Ishikawa (cell line): ENCODE results near the gene DCHS2.

Experiments
- CEBPB ChIP-seq: IDR thresholded peaks from 2 replicates; pipeline ENCODE4 v1.6.1; 2012
- EGR1 ChIP-seq: IDR thresholded peaks from 2 replicates; pipeline ENCODE4 v1.6.1; 2012
- EP300 ChIP-seq: IDR thresholded peaks from 2 replicates; pipeline ENCODE4 v1.6.1; 2012; ENCODE audit warnings: borderline replicate concordance
- FOXM1 ChIP-seq: IDR thresholded peaks from 2 replicates; pipeline ENCODE4 v1.6.1; 2012; ENCODE audit warnings: low read depth, borderline replicate concordance
- MAX ChIP-seq: IDR thresholded peaks from 2 replicates; pipeline ENCODE4 v1.6.1; 2012
- NFIC ChIP-seq: IDR thresholded peaks from 2 replicates; pipeline ENCODE4 v1.6.1; 2012
- RAD21 ChIP-seq: IDR thresholded peaks from 2 replicates; pipeline ENCODE4 v1.6.1; 2012; ENCODE audit warnings: low read depth
- REST ChIP-seq: IDR thresholded peaks from 2 replicates; pipeline ENCODE4 v1.6.1; 2012; ENCODE audit warnings: low read depth, mild to moderate bottlenecking
- TAF1 ChIP-seq: IDR thresholded peaks from 2 replicates; pipeline ENCODE4 v1.6.1; 2012; ENCODE audit warnings: low read depth, mild to moderate bottlenecking
- TCF12 ChIP-seq: IDR thresholded peaks from 2 replicates; pipeline ENCODE4 v1.6.1; 2012; ENCODE audit warnings: low read depth
- TEAD4 ChIP-seq: IDR thresholded peaks from 2 replicates; pipeline ENCODE4 v1.6.1; 2012
- USF1 ChIP-seq: IDR thresholded peaks from 2 replicates; pipeline ENCODE4 v1.6.1; 2012
- YY1 ChIP-seq: IDR thresholded peaks from 2 replicates; pipeline ENCODE4 v1.6.1; 2012; ENCODE audit warnings: low read depth
- ZBTB7A ChIP-seq: IDR thresholded peaks from 2 replicates; pipeline ENCODE4 v1.6.1; 2012; ENCODE audit warnings: low read depth

- TF ChIP-seq USF1 (no peak), REST (no peak), MAX (no peak), RAD21 (no peak), EP300 (no peak), YY1 (no peak), NFIC (no peak), TAF1 (no peak), CEBPB (no peak), TEAD4 (no peak), FOXM1 (no peak), TCF12 (no peak), EGR1 (no peak), ZBTB7A (no peak)
Measured at GRCh38 chr4:154304679-154305078, 186.9 kb downstream of the DCHS2 start.
